Measurements from ENCODE around the gene MAGI2.

DNA sequence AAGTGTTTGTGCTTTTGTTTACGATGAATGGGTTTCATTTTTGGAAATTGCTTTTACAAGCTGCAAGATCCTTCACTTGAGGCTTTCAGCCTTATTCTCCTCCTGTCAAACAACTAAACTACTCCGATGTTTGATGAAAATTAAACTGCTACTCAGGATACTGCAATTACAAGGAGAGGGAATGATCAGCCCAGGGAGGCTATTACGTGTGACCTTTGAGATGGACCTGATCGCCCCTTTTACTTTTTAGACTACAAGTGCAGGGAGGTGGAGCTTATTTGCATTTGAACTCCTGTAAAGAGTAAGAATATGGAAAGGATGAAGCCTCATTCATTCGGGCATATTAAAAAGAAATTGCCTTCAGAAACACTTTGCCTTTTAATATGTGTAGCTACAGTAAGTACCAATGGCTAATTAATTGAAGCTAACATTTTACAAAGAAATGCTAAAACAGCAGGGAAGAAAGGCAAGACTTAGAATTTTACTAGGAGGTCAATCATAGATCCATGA lies 1435.8 kb downstream of the MAGI2 start:
- TF ChIP-seq POLR2A (IDR thresholded peaks at IDR 0.05): no peak
- TF ChIP-seq, protein P1, sequence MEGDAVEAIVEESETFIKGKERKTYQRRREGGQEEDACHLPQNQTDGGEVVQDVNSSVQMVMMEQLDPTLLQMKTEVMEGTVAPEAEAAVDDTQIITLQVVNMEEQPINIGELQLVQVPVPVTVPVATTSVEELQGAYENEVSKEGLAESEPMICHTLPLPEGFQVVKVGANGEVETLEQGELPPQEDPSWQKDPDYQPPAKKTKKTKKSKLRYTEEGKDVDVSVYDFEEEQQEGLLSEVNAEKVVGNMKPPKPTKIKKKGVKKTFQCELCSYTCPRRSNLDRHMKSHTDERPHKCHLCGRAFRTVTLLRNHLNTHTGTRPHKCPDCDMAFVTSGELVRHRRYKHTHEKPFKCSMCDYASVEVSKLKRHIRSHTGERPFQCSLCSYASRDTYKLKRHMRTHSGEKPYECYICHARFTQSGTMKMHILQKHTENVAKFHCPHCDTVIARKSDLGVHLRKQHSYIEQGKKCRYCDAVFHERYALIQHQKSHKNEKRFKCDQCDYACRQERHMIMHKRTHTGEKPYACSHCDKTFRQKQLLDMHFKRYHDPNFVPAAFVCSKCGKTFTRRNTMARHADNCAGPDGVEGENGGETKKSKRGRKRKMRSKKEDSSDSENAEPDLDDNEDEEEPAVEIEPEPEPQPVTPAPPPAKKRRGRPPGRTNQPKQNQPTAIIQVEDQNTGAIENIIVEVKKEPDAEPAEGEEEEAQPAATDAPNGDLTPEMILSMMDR (IDR thresholded peaks at IDR 0.05): no peak

Measured in esophagus squamous epithelium (tissue), 4 donors.